ENCODE data around the gene ASGR2. TPM values are rescaled to one million over a fixed set of nuclear protein-coding genes. Genes with fewer than 3 reads are reported as not detected.
"Not testable (repeated sequence)": the region's sequence is repeated elsewhere in the genome, so short reads cannot be mapped to it uniquely, and the experiment has no call there.

The ASGR2 gene
- total RNA-seq = under 1 TPM; 0.45 to 0.49 TPM

DNA sequence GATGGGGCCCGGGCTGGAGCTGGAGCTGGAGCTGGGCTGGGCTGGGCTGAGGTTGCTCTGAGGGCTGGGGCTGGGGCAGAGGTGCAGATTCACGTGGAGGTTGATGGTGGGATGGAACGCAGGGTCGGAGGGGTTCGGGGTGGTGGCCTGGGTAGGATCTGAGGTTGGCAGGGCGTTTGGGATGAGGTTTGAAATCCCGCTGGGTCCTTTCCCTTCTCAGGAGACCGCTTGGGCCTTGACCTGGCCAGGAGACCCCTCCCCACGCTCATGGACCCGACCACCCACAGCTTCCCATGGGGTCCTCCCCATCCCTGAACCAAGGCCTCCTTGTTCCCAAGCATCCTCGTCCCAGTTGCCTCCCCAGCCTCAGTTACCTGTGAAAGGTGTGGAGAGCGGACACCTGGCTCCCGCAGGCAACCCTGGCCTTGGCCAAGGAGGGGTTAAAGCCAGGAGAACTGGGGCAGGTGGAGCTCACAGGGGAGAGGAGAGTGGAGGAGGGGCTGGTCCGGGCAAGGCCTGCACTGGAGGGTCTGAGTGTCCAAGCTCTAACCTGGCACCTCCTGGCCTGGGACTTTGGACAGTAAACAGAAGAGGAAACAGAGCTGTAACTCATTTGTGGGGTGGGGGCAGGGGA lies at the start of gene ASGR2:
ASGR2 (minus strand) TSS at position 582 of the 634 bp plus-strand sequence. CDS start 582 bp downstream, outside the sequence.
- DNase-seq = no peak
- H3K4me1 ChIP-seq = no peaks in the 10 kb centered on the region
- H3K36me3 ChIP-seq = no peaks in the 10 kb centered on the region
- TF ChIP-seq CTCF (IDR thresholded peaks at IDR 0.05) = no peak
- H3K9ac ChIP-seq (ENCODE audit: low read depth in 2 of 2, low read length in 2 of 2) = no peak within 1 kb of the TSS
- no peak within 1 kb of the TSS for H3K27ac ChIP-seq
- H3K4me3 ChIP-seq = no peak within 1 kb of the TSS
- intact Hi-C loops (cut with DNase I) = no loop called here
- H3K9me3 ChIP-seq = no peaks in the 10 kb centered on the region
- H3K27me3 ChIP-seq = no peaks in the 10 kb centered on the region

- DNase-seq; intact Hi-C loops (cut with DNase I): not testable (repeated sequence)
These were observed 44.9 kb upstream of the ASGR2 start for GRCh38 chr17:7159571-7159970.

DNA sequence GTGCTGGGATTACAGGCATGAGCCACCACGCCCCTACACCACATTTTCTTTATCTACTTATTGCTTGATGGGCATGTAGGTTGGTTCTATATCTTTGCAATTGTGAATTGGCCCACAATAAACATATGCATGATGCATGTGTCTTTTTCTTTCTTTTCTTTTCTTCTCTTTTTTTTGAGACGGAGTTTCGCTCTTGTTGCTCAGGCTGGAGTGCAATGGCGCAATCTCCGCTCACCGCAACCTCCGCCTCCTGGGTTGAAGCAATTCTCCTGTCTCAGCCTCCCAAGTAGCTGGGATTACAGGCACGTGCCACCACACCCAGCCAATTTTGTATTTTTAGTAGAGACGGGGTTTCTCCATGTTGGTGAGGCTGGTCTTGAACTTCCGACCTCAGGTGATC lies 43.8 kb upstream of the ASGR2 start:
- DNase-seq; H3K27ac ChIP-seq; intact Hi-C loops (cut with DNase I); H3K4me1 ChIP-seq; H3K9me3 ChIP-seq; H3K9ac ChIP-seq (ENCODE audit: low read depth in 2 of 2, low read length in 2 of 2); H3K4me3 ChIP-seq; H3K36me3 ChIP-seq; H3K27me3 ChIP-seq: not testable (repeated sequence)

More at GRCh38 chr17:7159571-7159970, 44.9 kb upstream of the ASGR2 start:
- not testable (repeated sequence) for H3K9me3 ChIP-seq; H3K36me3 ChIP-seq; H3K27ac ChIP-seq; H3K4me1 ChIP-seq; H3K9ac ChIP-seq (ENCODE audit: low read depth in 2 of 2, low read length in 2 of 2); H3K27me3 ChIP-seq; H3K4me3 ChIP-seq

DNA sequence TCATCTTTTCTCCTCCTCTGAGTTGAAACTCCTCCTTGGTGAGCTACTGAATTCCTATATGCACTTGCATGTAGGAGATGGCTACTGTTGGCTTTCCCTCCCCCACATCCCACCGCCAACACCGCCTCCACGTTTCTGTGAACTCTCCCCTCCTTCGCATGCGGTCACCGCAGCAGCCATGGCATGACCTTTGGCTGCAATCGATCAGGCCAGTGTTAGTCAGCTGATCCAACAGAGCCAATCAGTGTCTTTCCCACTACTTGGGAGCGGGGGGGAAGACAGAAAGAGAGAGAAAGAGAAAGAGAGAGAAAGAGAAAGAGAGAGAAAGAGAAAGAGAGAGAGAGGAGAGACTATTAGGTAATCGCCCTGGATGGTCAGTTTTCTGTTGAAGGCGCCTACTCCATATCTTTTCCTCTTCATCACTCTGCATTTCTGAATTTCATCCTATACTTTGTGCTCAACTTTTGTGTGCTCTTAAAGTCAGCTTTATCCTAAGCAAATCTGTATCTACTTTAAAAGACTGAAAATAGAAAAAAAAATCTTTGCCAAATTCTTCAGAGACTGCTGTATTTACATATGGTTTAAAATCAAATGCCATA lies 41.8 kb upstream of the ASGR2 start:
- DNase-seq = no peak
- H3K27ac ChIP-seq = no peak overlapping the region

DNA sequence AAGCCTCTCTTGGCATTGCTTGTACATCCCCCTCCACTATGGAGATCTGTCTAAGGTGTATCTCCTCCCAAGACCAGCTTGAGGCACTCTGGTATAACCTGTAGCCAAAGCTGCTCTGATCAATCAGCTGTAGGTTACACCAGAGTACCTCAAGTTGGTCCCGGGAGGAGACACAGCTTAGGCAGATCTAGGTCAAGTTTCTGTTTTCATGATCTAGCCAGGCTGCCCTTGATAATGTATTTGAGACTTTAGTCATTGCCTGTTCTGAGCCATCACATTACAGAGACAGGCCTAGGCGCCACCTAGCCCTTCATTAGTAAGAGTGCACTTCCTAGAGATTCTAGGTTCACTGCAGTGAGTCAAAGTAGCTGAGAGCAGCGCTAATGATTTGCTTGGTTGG lies 33.1 kb upstream of the ASGR2 start:
- Histone ChIP-seq H3K4me1 (no peaks in the 10 kb centered on the region), H3K9me3 (no peaks in the 10 kb centered on the region), H3K9ac (ENCODE audit: low read depth in 2 of 2, low read length in 2 of 2) (no peak overlapping the region), H3K27me3 (no peaks in the 10 kb centered on the region), H3K27ac (no peak overlapping the region), H3K36me3 (no peaks in the 10 kb centered on the region), H3K4me3 (no peak overlapping the region)
- no peak for TF ChIP-seq CTCF (IDR thresholded peaks at IDR 0.05)
- intact Hi-C loops (cut with DNase I) = no loop called here
- DNase-seq = no peak

More for the DNA sequence above, 41.8 kb upstream of the ASGR2 start:
- H3K9me3 ChIP-seq = no peaks in the 10 kb centered on the region
- TF ChIP-seq CTCF (IDR thresholded peaks at IDR 0.05) = no peak
- H3K9ac ChIP-seq (ENCODE audit: low read depth in 2 of 2, low read length in 2 of 2) = no peak overlapping the region
- no peaks in the 10 kb centered on the region for H3K4me1 ChIP-seq
- H3K36me3 ChIP-seq = no peaks in the 10 kb centered on the region
- H3K27me3 ChIP-seq = no peaks in the 10 kb centered on the region
- intact Hi-C loops (cut with DNase I) = no loop called here
- H3K4me3 ChIP-seq = no peak overlapping the region

- Histone ChIP-seq H3K9me3 (no peaks in the 10 kb centered on the region), H3K36me3 (no peaks in the 10 kb centered on the region), H3K27ac (no peak overlapping the region), H3K9ac (ENCODE audit: low read depth in 2 of 2, low read length in 2 of 2) (no peak overlapping the region), H3K4me1 (peaks cover 8% of the 10 kb centered on the region), H3K4me3 (no peak overlapping the region), H3K27me3 (no peaks in the 10 kb centered on the region)
- DNase-seq = no peak
- intact Hi-C loops (cut with DNase I) = no loop called here
- no peak for TF ChIP-seq CTCF (IDR thresholded peaks at IDR 0.05)
These were observed 31.5 kb upstream of the ASGR2 start for GRCh38 chr17:7146115-7146514.

Data from colonic mucosa (tissue), 4 donors.